HG03439 (cell line): ENCODE results near the gene TBX5.

Source experiments
- ATAC-seq: cut with Tn5 transposase; IDR thresholded peaks from one replicate; pipeline ENCODE4 v1.9.1; 2021; ENCODE audit warnings: mild to moderate bottlenecking, moderate library complexity; ENCODE audit not compliant: unreplicated experiment

TBX5 gene

GRCh38 chr12:114405519-114406271, at the start of gene TBX5:
TSS of gene TBX5 (minus strand) at chr12:114406144. CDS start at chr12:114403898, 2,246 bp downstream.
- ATAC-seq: no peak

GRCh38 chr12:114451657-114452056, 45.7 kb upstream of the TBX5 start:
- ATAC-seq: no peak

- ATAC-seq: no peak
Observed at GRCh38 chr12:114450515-114451300, 44.8 kb upstream of the TBX5 start.

- no peak for ATAC-seq
Observed at GRCh38 chr12:114450019-114450418, 44.1 kb upstream of the TBX5 start.

GRCh38 chr12:114448618-114448933, 42.6 kb upstream of the TBX5 start:
- no peak for ATAC-seq

- ATAC-seq: no peak
Observed at GRCh38 chr12:114447799-114448617, 42.1 kb upstream of the TBX5 start.

GRCh38 chr12:114447274-114447716, 41.4 kb upstream of the TBX5 start:
- no peak for ATAC-seq

- no peak for ATAC-seq
Observed at GRCh38 chr12:114445401-114446323, 39.7 kb upstream of the TBX5 start.

- no peak for ATAC-seq
Observed at GRCh38 chr12:114444422-114445279, 38.7 kb upstream of the TBX5 start.

GRCh38 chr12:114443607-114444421, 37.9 kb upstream of the TBX5 start:
- ATAC-seq: no peak

GRCh38 chr12:114442578-114442977, 36.6 kb upstream of the TBX5 start:
- ATAC-seq: no peak

- no peak for ATAC-seq
Observed at GRCh38 chr12:114441545-114441944, 35.6 kb upstream of the TBX5 start.

- ATAC-seq: no peak
Observed at GRCh38 chr12:114441039-114441383, 35.1 kb upstream of the TBX5 start.

- ATAC-seq: no peak
Observed at GRCh38 chr12:114440270-114441038, 34.5 kb upstream of the TBX5 start.

GRCh38 chr12:114439817-114440216, 33.9 kb upstream of the TBX5 start:
- ATAC-seq: no peak

- ATAC-seq: no peak
Observed at GRCh38 chr12:114439261-114439683, 33.3 kb upstream of the TBX5 start.

- no peak for ATAC-seq
Observed at GRCh38 chr12:114438635-114439256, 32.8 kb upstream of the TBX5 start.
